Activated gamma-delta T cell (primary cell): ENCODE results near the gene TPO.
"Not testable (repeated sequence)": the region's sequence is repeated elsewhere in the genome, so short reads cannot be mapped to it uniquely, and the experiment has no call there.

Source experiments
- DNase-seq: peaks from one replicate; lab custom pipeline; 2025; lab: John Stamatoyannopoulos, UW
- total RNA-seq, 2 donors: gene quantifications; one replicate each; lab custom pipeline; 2026; lab: John Stamatoyannopoulos, UW

The TPO gene
- total RNA-seq, result 0 to 0.04 reads per million in 2 donors

- DNase-seq, result no peak
These were observed at the start of gene TPO for GRCh38 chr2:1413156-1413710. TSS of gene TPO (plus strand) at chr2:1413463. CDS start at chr2:1414409, 946 bp downstream.

GRCh38 chr2:1366546-1367134, 46.6 kb upstream of the TPO start:
- no peak for DNase-seq

GRCh38 chr2:1367601-1368000, 45.7 kb upstream of the TPO start:
- no peak for DNase-seq

- DNase-seq, result no peak
These were observed 43.4 kb upstream of the TPO start for GRCh38 chr2:1369905-1370304.

GRCh38 chr2:1370461-1370860, 42.8 kb upstream of the TPO start:
- DNase-seq, result no peak

GRCh38 chr2:1371082-1371481, 42.2 kb upstream of the TPO start:
- no peak for DNase-seq

- DNase-seq, result no peak
These were observed 39.4 kb upstream of the TPO start for GRCh38 chr2:1373830-1374229.

GRCh38 chr2:1374287-1374686, 39.0 kb upstream of the TPO start:
- no peak for DNase-seq

- no peak for DNase-seq
These were observed 37.5 kb upstream of the TPO start for GRCh38 chr2:1375794-1376193.

- DNase-seq, result no peak
These were observed 35.8 kb upstream of the TPO start for GRCh38 chr2:1377473-1377872.

- DNase-seq, result no peak
These were observed 34.7 kb upstream of the TPO start for GRCh38 chr2:1378456-1379150.

- no peak for DNase-seq
These were observed 31.6 kb upstream of the TPO start for GRCh38 chr2:1381644-1382043.

- DNase-seq, result not testable (repeated sequence)
These were observed 25.1 kb upstream of the TPO start for GRCh38 chr2:1387954-1388725.

GRCh38 chr2:1390118-1390517, 23.1 kb upstream of the TPO start:
- DNase-seq, result not testable (repeated sequence)

GRCh38 chr2:1393321-1393720, 19.9 kb upstream of the TPO start:
- DNase-seq, result no peak

GRCh38 chr2:1394709-1395408, 18.4 kb upstream of the TPO start:
- no peak for DNase-seq

GRCh38 chr2:1397350-1397749, 15.9 kb upstream of the TPO start:
- DNase-seq, result no peak

GRCh38 chr2:1398191-1398590, 15.1 kb upstream of the TPO start:
- DNase-seq, result no peak

GRCh38 chr2:1400943-1401735, 12.1 kb upstream of the TPO start:
- DNase-seq, result no peak

GRCh38 chr2:1402064-1402463, 11.2 kb upstream of the TPO start:
- DNase-seq, result no peak

- DNase-seq, result no peak
These were observed 9.7 kb upstream of the TPO start for GRCh38 chr2:1403565-1403964.
